Measurements from ENCODE around the gene GBF1. TPM values are rescaled to one million over a fixed set of nuclear protein-coding genes. Genes with fewer than 3 reads are reported as not detected.

GBF1 gene
- total and polyA plus RNA-seq, 4 donors, result 6.0 to 27.2 (median 15.2) TPM

DNA sequence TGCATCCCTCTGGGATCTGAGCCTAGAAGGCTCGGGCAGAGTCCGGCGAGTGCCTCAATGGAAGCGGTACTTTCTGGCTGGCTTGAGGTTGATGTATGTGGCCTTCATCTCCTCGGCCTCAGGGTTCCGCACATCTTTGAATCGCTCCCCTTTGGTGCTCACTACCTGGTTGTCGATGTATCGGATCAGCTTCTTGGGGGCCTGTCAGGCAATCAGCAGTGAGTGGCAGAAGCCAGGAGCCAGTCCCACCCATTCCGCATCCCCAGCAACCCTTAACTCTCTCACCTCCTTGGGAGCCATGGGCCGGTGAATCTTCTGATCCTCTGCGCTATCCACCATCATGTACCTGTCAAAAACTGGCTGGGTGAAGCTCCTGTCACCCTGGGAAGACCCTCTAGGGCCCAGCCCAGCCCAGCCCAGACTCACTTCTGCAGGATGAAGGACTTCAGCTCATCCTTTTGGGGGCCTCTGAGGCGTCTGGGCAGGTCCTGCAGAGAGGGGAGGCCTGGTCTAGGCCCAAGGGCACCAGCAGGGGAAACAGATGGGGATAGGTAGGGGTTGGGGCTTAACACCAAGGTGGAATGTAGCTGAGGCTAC lies 178.1 kb downstream of the GBF1 start:
- TF ChIP-seq HNF4A (conservative IDR thresholded peaks at IDR 0.05), result no peak
- TF ChIP-seq, protein P1, sequence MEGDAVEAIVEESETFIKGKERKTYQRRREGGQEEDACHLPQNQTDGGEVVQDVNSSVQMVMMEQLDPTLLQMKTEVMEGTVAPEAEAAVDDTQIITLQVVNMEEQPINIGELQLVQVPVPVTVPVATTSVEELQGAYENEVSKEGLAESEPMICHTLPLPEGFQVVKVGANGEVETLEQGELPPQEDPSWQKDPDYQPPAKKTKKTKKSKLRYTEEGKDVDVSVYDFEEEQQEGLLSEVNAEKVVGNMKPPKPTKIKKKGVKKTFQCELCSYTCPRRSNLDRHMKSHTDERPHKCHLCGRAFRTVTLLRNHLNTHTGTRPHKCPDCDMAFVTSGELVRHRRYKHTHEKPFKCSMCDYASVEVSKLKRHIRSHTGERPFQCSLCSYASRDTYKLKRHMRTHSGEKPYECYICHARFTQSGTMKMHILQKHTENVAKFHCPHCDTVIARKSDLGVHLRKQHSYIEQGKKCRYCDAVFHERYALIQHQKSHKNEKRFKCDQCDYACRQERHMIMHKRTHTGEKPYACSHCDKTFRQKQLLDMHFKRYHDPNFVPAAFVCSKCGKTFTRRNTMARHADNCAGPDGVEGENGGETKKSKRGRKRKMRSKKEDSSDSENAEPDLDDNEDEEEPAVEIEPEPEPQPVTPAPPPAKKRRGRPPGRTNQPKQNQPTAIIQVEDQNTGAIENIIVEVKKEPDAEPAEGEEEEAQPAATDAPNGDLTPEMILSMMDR (IDR thresholded peaks at IDR 0.05; ENCODE audit: low read depth, low read length, missing input control), result no peak
- TF ChIP-seq NR2F2 (IDR thresholded peaks at IDR 0.05), result no peak
- TF ChIP-seq, protein P2, sequence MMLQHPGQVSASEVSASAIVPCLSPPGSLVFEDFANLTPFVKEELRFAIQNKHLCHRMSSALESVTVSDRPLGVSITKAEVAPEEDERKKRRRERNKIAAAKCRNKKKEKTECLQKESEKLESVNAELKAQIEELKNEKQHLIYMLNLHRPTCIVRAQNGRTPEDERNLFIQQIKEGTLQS (IDR thresholded peaks at IDR 0.05), result no peak
- Histone ChIP-seq H3K9ac (ENCODE audit: low read depth in 1 of 2, low read length in 2 of 2) (no peak overlapping the region), H3K9me3 (ENCODE audit: control insufficient read depth in 4 of 4, low read length in 3 of 4) (no peaks in the 10 kb centered on the region), H3K4me1 (ENCODE audit: control insufficient read depth in 4 of 4, insufficient read depth in 4 of 4, low read length in 3 of 4) (peaks cover 12 to 42% (median 30%) of the 10 kb centered on the region in 4 donors), H3K4me3 (ENCODE audit: low read depth in 1 of 3, low read length in 3 of 3) (no peak overlapping the region), H3K27ac (ENCODE audit: low read depth in 1 of 2, low read length in 2 of 2) (no peak overlapping the region), H3K27me3 (ENCODE audit: control insufficient read depth in 4 of 4, insufficient read depth in 4 of 4, low read length in 3 of 4) (no peaks in the 10 kb centered on the region), H3K36me3 (ENCODE audit: control insufficient read depth in 4 of 4, insufficient read depth in 3 of 4, low read depth in 1 of 4, low read length in 3 of 4) (peaks cover 0 to 10% (median 2%) of the 10 kb centered on the region in 4 donors)
- 93% methylated on average over 13 of the region's 13 CpGs for WGBS
- DNase-seq (ENCODE audit: low spot score), result no peak

DNA sequence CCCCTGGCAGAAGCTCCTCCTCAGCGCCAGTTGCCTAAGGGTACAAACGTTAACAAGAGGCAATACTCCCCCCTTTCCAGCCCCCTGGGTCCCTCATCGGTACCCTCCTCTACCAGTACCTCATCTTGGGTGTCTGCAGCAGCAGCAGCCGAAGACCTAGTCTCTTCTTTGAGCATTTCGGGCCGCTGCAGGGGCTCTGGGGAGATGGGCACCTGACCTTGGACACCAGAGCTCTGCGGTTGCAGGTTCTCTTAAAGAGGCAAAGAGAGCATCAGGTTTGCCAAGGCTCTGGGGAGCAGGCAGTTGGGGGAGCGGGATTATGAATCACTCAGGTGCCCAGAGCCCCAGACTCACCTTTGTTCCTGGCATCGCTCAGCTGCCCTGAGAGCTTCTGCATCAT lies 178.8 kb downstream of the GBF1 start:
- Histone ChIP-seq H3K9ac (ENCODE audit: low read depth in 1 of 2, low read length in 2 of 2) (no peak overlapping the region), H3K36me3 (ENCODE audit: control insufficient read depth in 4 of 4, insufficient read depth in 3 of 4, low read depth in 1 of 4, low read length in 3 of 4) (peaks cover 0 to 10% (median 2%) of the 10 kb centered on the region in 4 donors), H3K27me3 (ENCODE audit: control insufficient read depth in 4 of 4, insufficient read depth in 4 of 4, low read length in 3 of 4) (no peaks in the 10 kb centered on the region), H3K27ac (ENCODE audit: low read depth in 1 of 2, low read length in 2 of 2) (no peak overlapping the region), H3K9me3 (ENCODE audit: control insufficient read depth in 4 of 4, low read length in 3 of 4) (no peaks in the 10 kb centered on the region), H3K4me3 (ENCODE audit: low read depth in 1 of 3, low read length in 3 of 3) (no peak overlapping the region), H3K4me1 (ENCODE audit: control insufficient read depth in 4 of 4, insufficient read depth in 4 of 4, low read length in 3 of 4) (peaks cover 11 to 38% (median 28%) of the 10 kb centered on the region in 4 donors)
- WGBS, result 92% methylated on average over 9 of the region's 9 CpGs
- TF ChIP-seq, protein P2 (IDR thresholded peaks at IDR 0.05), result no peak
- TF ChIP-seq, protein P3, sequence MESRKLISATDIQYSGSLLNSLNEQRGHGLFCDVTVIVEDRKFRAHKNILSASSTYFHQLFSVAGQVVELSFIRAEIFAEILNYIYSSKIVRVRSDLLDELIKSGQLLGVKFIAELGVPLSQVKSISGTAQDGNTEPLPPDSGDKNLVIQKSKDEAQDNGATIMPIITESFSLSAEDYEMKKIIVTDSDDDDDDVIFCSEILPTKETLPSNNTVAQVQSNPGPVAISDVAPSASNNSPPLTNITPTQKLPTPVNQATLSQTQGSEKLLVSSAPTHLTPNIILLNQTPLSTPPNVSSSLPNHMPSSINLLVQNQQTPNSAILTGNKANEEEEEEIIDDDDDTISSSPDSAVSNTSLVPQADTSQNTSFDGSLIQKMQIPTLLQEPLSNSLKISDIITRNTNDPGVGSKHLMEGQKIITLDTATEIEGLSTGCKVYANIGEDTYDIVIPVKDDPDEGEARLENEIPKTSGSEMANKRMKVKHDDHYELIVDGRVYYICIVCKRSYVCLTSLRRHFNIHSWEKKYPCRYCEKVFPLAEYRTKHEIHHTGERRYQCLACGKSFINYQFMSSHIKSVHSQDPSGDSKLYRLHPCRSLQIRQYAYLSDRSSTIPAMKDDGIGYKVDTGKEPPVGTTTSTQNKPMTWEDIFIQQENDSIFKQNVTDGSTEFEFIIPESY (IDR thresholded peaks at IDR 0.05), result no peak
- TF ChIP-seq, protein P1 (IDR thresholded peaks at IDR 0.05; ENCODE audit: low read depth, low read length, missing input control), result no peak
- TF ChIP-seq RAD21 (IDR thresholded peaks at IDR 0.05), result no peak
- no peak for TF ChIP-seq JUND (IDR thresholded peaks at IDR 0.05)
- no peak for TF ChIP-seq TAF1 (conservative IDR thresholded peaks at IDR 0.05)
- no peak for TF ChIP-seq FOXA1 (IDR thresholded peaks at IDR 0.05)
- TF ChIP-seq HNF4A (conservative IDR thresholded peaks at IDR 0.05), result no peak
- no peak for DNase-seq (ENCODE audit: low spot score)
